Cardiac septum (tissue), 1 donor: Measurements from ENCODE around the gene COMMD1. TPM values are rescaled to one million over a fixed set of nuclear protein-coding genes. Genes with fewer than 3 reads are reported as not detected.

Experiments used
- DNase-seq: peaks from one replicate; pipeline ENCODE4 v3.0.0-alpha.2; 2020; ENCODE audit warnings: low spot score
- intact Hi-C: fragments of 100-400 bp; cut with DNase I; formaldehyde crosslinking; loops from one replicate; pipeline ENCODE4 v1.14.0; 2022
- total RNA-seq: library from RNA; stranded (reverse); fragmentation: NEBNext Ultra II Directional; extraction: Animal tissue kit (Norgen Biotek cat#: 25700); gene quantifications from one replicate; pipeline ENCODE4 v1.2.1, GENCODE V29; 2021
- donor health status: DM: no; HTN: no; CAD: no.

Gene COMMD1
- total RNA-seq, 1 donor from 2014 or later, result 56.0 TPM

GRCh38 chr2:62050456-62051045 lies 145.1 kb downstream of the COMMD1 start:
- no peak for DNase-seq
- intact Hi-C loops, result no loop called here

- DNase-seq, result no peak
- intact Hi-C loops, result no loop called here
Measured at GRCh38 chr2:62054029-62054791, 148.7 kb downstream of the COMMD1 start.

GRCh38 chr2:62054916-62055450 lies 149.5 kb downstream of the COMMD1 start:
- DNase-seq, result no peak
- intact Hi-C loops, result no loop called here

- intact Hi-C loops, result no loop called here
Measured at GRCh38 chr2:62055724-62056336, 150.4 kb downstream of the COMMD1 start.

GRCh38 chr2:62056341-62056740 lies 150.9 kb downstream of the COMMD1 start:
- no peak for DNase-seq
- intact Hi-C loops, result no loop called here

More at GRCh38 chr2:62055724-62056336, 150.4 kb downstream of the COMMD1 start:
- DNase-seq, result no peak

- no peak for DNase-seq
- intact Hi-C loops, result no loop called here
Measured at GRCh38 chr2:62065243-62065642, 159.8 kb downstream of the COMMD1 start.

GRCh38 chr2:62071126-62071598 lies 165.7 kb downstream of the COMMD1 start:
- intact Hi-C loops, result no loop called here
- no peak for DNase-seq

GRCh38 chr2:62071760-62072680 lies 166.5 kb downstream of the COMMD1 start:
- DNase-seq, result no peak
- intact Hi-C loops, result no loop called here

- intact Hi-C loops, result no loop called here
- no peak for DNase-seq
Measured at GRCh38 chr2:62074233-62074632, 168.8 kb downstream of the COMMD1 start.

- intact Hi-C loops, result no loop called here
- DNase-seq, result no peak
Measured at GRCh38 chr2:62076980-62077638, 171.6 kb downstream of the COMMD1 start.

- DNase-seq, result no peak
- intact Hi-C loops, result no loop called here
Measured at GRCh38 chr2:62084801-62085200, 179.3 kb downstream of the COMMD1 start.

GRCh38 chr2:62089658-62090057 lies 184.2 kb downstream of the COMMD1 start:
- intact Hi-C loops, result no loop called here
- DNase-seq, result no peak

GRCh38 chr2:62091471-62091870 lies 186.0 kb downstream of the COMMD1 start:
- intact Hi-C loops, result no loop called here

GRCh38 chr2:62099050-62099449 lies 193.6 kb downstream of the COMMD1 start:
- intact Hi-C loops, result no loop called here
- no peak for DNase-seq

More at GRCh38 chr2:62091471-62091870, 186.0 kb downstream of the COMMD1 start:
- no peak for DNase-seq

GRCh38 chr2:62099523-62100175 lies 194.2 kb downstream of the COMMD1 start:
- intact Hi-C loops, result no loop called here
- no peak for DNase-seq

GRCh38 chr2:62101886-62102285 lies 196.4 kb downstream of the COMMD1 start:
- DNase-seq, result no peak

GRCh38 chr2:62102402-62102920 lies 197.0 kb downstream of the COMMD1 start:
- intact Hi-C loops, result no loop called here
- DNase-seq, result no peak

More at GRCh38 chr2:62101886-62102285, 196.4 kb downstream of the COMMD1 start:
- intact Hi-C loops, result no loop called here

GRCh38 chr2:62109554-62109953 lies 204.1 kb downstream of the COMMD1 start:
- intact Hi-C loops, result no loop called here
- no peak for DNase-seq
